PFSK-1 (cell line): Measurements from ENCODE around the gene SOBP. TPM values are rescaled to one million over a fixed set of nuclear protein-coding genes. Genes with fewer than 3 reads are reported as not detected.

Experiments
- FOXP2 ChIP-seq: optimal IDR thresholded peaks from 2 replicates; pipeline ENCODE3; 2011; ENCODE audit warnings: borderline replicate concordance, control low read depth, inconsistent platforms; ENCODE audit not compliant: insufficient read depth; ENCODE audit errors: extremely low read length, extremely low read depth
- POLR2AphosphoS5 ChIP-seq: IDR thresholded peaks from 2 replicates; pipeline ENCODE4 v1.6.1; 2012; ENCODE audit warnings: low read depth, mild to moderate bottlenecking, control low read depth, low read length, moderate library complexity
- REST ChIP-seq, 2 experiments: IDR thresholded peaks; 2 replicates each; pipeline versions ENCODE4 v1.6.1 to v1.8.0; 2011 to 2012; ENCODE audit warnings: low read depth in 2 of 2, low read length in 2 of 2, control low read depth in 1 of 2, inconsistent platforms in 1 of 2, mild to moderate bottlenecking in 1 of 2, moderate library complexity in 1 of 2; ENCODE audit not compliant: insufficient read depth in 1 of 2
- SIN3A ChIP-seq: IDR thresholded peaks from 2 replicates; pipeline ENCODE4 v1.6.1; 2012; ENCODE audit warnings: mild to moderate bottlenecking, low read length, moderate library complexity, borderline replicate concordance; ENCODE audit not compliant: insufficient read depth
- TAF1 ChIP-seq: IDR thresholded peaks from 2 replicates; pipeline ENCODE4 v1.6.1; 2012; ENCODE audit warnings: low read length, control low read depth, borderline replicate concordance; ENCODE audit not compliant: insufficient read depth
- polyA plus RNA-seq: library from polyadenylated mRNA; unstranded; fragments of >200 nt; gene quantifications from one replicate; pipeline ENCODE4 v1.2.1, GENCODE V29; 2012; ENCODE audit warnings: low read depth, missing spikeins; ENCODE audit not compliant: insufficient read length

The SOBP gene
- polyA plus RNA-seq: 0.16 TPM

- TF ChIP-seq FOXP2: no peak
- TF ChIP-seq TAF1: no peak
- no peak for TF ChIP-seq SIN3A
- no peak for TF ChIP-seq POLR2AphosphoS5
- TF ChIP-seq REST (IDR thresholded peaks at IDR 0.05; ENCODE audit: insufficient read depth in 1 of 2, low read depth in 2 of 2, low read length in 2 of 2): no peak
Observed at GRCh38 chr6:107489636-107490565, at the start of gene SOBP. SOBP (plus strand) TSS chr6:107490117; CDS start chr6:107490617, 500 bp downstream.

GRCh38 chr6:107440936-107441335 is 49.0 kb upstream of the SOBP start:
- no peak for TF ChIP-seq TAF1
- no peak for TF ChIP-seq POLR2AphosphoS5
- TF ChIP-seq FOXP2: no peak
- TF ChIP-seq REST (IDR thresholded peaks at IDR 0.05; ENCODE audit: insufficient read depth in 1 of 2, low read depth in 2 of 2, low read length in 2 of 2): no peak
- TF ChIP-seq SIN3A: no peak

GRCh38 chr6:107441682-107442081 is 48.2 kb upstream of the SOBP start:
- TF ChIP-seq TAF1 (no peak), SIN3A (no peak), FOXP2 (no peak), POLR2AphosphoS5 (no peak), REST (IDR thresholded peaks at IDR 0.05; ENCODE audit: insufficient read depth in 1 of 2, low read depth in 2 of 2, low read length in 2 of 2) (no peak)

GRCh38 chr6:107442938-107443607 is 46.8 kb upstream of the SOBP start:
- no peak; the same call in 1 of the 2 replicates for TF ChIP-seq TAF1

GRCh38 chr6:107443608-107444267 is 46.2 kb upstream of the SOBP start:
- TF ChIP-seq TAF1: no peak
- TF ChIP-seq POLR2AphosphoS5: no peak
- TF ChIP-seq FOXP2: no peak
- no peak for TF ChIP-seq REST (IDR thresholded peaks at IDR 0.05; ENCODE audit: insufficient read depth in 1 of 2, low read depth in 2 of 2, low read length in 2 of 2)
